Rectal smooth muscle tissue (tissue), 1 donor: ENCODE data around the gene RETSAT.

Experiments used
- H3K27ac ChIP-seq: one replicate; pipeline ENCODE4 v1.7.0; 2013; ENCODE audit warnings: low read depth, low read length, inconsistent platforms
- H3K27me3 ChIP-seq: one replicate; pipeline ENCODE4 v1.7.0; 2013; ENCODE audit warnings: low read length; ENCODE audit not compliant: control insufficient read depth, insufficient read depth
- H3K36me3 ChIP-seq: one replicate; pipeline ENCODE4 v1.7.0; 2013; ENCODE audit warnings: low read length; ENCODE audit not compliant: control insufficient read depth, insufficient read depth
- H3K4me1 ChIP-seq: one replicate; pipeline ENCODE4 v1.7.0; 2013; ENCODE audit warnings: low read length; ENCODE audit not compliant: control insufficient read depth, insufficient read depth
- H3K4me3 ChIP-seq: one replicate; pipeline ENCODE4 v1.7.0; 2013; ENCODE audit warnings: low read length
- H3K9ac ChIP-seq: one replicate; pipeline ENCODE4 v1.7.0; 2013; ENCODE audit warnings: low read length

The RETSAT gene

DNA sequence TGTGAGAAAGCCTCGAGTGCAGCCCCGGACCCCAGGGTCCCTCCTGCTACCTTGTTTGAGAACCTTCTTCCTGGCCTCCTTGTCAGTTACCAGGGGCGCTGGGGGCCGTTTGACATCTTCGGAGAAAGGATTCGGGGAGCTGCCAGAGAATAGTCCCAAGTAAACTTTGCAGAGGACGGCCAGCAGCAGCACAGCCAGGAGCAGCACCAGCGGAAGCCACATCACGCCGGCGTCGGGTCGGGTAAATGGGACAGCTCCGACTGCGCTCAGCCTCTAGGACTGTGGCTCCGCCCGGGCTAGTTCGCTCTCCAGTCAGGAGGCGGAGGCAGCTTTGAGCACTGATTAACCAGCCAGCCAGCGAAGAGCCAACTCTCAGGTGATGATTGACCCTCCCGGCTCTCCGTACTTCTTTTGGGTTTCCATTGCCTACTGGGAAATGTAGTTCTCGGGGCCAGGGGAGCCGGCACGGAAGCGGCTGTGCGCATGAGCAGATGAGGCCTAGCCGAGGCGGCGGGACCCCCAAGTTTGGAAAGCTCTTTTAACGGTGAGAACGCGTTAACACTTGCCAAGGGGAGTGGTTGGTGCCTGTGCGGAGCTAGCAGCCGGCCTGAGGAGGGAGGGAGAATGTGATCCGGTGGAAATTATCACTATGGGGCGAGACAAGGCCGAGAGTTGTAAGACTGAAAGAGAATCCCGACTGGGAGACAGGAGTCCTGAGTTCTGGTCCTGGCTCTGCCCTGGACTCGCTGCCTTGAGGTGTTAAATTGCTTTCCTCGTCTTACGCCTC lies at the start of gene RETSAT, which contains the start of gene ELMOD3:
TSS of gene RETSAT (minus strand) at position 243 of the 787 bp plus-strand sequence. CDS start at position 222, 21 bp downstream.
TSS of gene ELMOD3 (plus strand) at position 484 of the 787 bp plus-strand sequence. CDS start 2,430 bp downstream, outside the sequence.
- Histone ChIP-seq H3K27me3 (no peaks in the 10 kb centered on the region), H3K9ac (peak within 1 kb of the TSS; percentile 97), H3K4me3 (peak within 1 kb of the TSS; percentile 97), H3K27ac (peak within 1 kb of the TSS; percentile 89), H3K4me1 (peaks cover 12% of the 10 kb centered on the region), H3K36me3 (peaks cover 8% of the 10 kb centered on the region)

DNA sequence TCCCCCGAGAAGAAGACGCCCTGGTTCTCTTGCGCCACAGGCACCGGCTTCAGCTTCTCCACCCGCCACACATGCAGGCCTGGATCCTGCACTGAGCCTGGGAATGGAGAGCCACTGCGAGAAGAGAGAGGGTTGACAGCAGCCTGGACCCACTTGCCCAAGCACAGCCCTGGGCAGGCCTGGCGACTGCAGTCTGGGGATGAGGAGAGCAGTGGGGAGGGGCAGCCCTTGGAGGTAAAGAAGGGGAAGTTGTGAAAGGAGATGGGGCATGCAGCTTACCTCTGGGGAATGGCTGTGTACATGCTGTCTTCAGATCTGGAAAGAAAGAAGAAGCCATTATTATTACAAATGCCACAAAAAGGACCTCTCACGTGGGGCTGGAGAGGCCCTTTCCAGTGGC lies 47.5 kb upstream of the RETSAT start:
- H3K4me1 ChIP-seq: peaks cover 7% of the 10 kb centered on the region

DNA sequence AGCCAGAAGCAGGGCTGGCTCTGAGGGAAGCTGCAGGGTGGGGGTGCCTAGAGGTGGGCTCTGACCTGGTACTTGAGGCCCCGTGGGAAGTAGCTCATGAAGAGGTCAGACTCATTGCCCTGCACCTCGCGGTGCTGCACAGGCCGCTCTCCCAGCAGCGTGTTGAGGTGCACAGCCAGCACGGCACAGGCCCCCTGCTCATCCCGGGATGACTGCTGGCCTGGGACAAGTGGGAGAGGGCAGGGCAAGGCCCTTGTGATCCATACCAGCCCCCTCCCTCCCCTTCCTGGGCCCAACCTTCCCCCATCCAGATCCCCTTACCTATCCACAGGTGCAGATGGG lies 47.1 kb upstream of the RETSAT start:
- H3K27ac ChIP-seq: no peak overlapping the region

More for the DNA sequence above, 47.5 kb upstream of the RETSAT start:
- Histone ChIP-seq H3K27me3 (no peaks in the 10 kb centered on the region), H3K36me3 (peaks cover 4% of the 10 kb centered on the region), H3K27ac (no peak overlapping the region), H3K4me3 (no peak overlapping the region), H3K9ac (no peak overlapping the region)

DNA sequence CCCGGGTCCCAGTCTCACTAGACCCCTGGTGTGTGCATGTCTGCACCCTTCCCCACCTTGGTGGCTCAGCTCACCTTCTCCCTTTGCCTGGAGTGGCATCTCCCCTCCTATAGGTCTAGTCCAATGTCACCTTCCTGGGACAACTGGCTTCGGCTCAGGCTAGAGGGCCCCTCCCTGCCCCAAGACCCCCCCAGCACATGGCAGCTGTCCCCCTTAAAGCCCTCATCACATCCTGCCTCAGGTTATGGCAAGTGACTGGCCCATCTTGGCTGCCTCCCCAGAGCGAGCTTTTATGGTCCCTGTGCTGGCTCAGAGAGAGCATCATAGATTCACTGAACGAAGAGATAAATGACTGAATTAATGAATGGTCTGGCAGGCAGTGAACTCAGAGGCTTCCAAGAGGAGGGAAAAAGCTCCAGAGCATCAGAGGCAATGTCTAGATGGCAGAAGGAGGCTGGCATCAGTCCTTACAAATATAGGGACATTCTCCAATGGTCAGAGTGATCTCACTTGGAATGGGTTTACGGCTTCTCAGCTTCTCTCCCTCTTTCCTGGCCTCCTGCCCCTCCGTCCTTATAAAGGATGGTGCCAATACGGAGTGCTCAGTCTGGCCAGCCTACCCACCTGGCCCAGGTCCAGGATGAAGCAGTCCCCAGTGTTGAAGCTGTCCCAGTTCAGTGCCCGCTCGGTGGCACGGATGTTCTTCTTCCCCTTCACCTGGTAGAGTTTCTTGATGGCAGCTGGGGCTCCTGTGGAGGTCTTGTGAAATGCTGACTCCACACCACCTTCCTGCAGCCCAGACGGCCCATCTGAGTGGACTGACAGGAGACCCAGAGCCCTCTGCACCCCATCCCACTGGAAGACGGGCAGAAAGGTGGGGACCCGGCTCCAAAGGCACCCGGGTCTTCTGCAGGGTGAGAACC lies 46.5 kb upstream of the RETSAT start:
- H3K27me3 ChIP-seq: no peaks in the 10 kb centered on the region
- peak overlapping the region; percentile 21 for H3K9ac ChIP-seq
- H3K4me3 ChIP-seq: no peak overlapping the region
- peaks cover 4% of the 10 kb centered on the region for H3K36me3 ChIP-seq
- no peak overlapping the region for H3K27ac ChIP-seq
- peaks cover 14% of the 10 kb centered on the region for H3K4me1 ChIP-seq

More for the DNA sequence above, 47.1 kb upstream of the RETSAT start:
- H3K27me3 ChIP-seq: no peaks in the 10 kb centered on the region
- peaks cover 4% of the 10 kb centered on the region for H3K36me3 ChIP-seq
- H3K4me1 ChIP-seq: peaks cover 11% of the 10 kb centered on the region
- no peak overlapping the region for H3K4me3 ChIP-seq
- no peak overlapping the region for H3K9ac ChIP-seq

DNA sequence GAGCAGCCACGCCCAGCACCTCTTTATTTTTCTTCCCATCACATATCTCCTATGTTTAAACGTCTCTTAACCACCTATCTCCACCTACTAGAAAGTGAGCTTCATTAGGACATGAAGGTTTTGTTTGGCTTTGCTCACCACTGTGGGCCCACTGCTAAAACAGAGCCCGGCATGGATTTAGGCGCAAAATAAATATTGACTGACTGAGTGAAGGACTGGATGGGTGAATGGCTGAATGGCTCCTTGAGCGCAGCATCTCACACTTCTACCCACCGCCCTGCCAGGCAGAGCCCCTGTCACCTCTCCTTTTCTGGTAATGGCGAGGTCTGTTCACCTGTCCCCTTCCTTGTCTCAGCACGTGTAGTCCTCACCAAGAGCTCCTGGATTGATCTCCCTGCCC lies 45.7 kb upstream of the RETSAT start:
- Histone ChIP-seq H3K36me3 (peaks cover 4% of the 10 kb centered on the region), H3K4me1 (peaks cover 14% of the 10 kb centered on the region), H3K4me3 (no peak overlapping the region), H3K27me3 (no peaks in the 10 kb centered on the region), H3K27ac (no peak overlapping the region), H3K9ac (no peak overlapping the region)

DNA sequence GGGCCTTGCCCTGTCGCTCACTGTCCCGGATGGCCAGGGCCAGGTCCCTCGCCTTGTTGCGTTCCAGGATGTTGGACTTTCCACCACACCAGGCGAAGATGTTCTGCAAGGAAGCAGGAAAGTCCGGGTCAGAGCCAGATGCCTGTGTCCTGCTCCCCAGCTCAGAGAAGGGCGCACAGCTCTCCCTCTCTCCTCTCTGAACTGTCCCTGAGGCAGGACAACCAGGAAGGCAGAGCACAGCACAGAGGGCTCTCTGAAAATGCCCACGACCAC lies 44.8 kb upstream of the RETSAT start:
- Histone ChIP-seq H3K36me3 (peaks cover 6% of the 10 kb centered on the region), H3K27ac (no peak overlapping the region), H3K4me1 (peaks cover 14% of the 10 kb centered on the region), H3K4me3 (no peak overlapping the region), H3K9ac (no peak overlapping the region), H3K27me3 (no peaks in the 10 kb centered on the region)

DNA sequence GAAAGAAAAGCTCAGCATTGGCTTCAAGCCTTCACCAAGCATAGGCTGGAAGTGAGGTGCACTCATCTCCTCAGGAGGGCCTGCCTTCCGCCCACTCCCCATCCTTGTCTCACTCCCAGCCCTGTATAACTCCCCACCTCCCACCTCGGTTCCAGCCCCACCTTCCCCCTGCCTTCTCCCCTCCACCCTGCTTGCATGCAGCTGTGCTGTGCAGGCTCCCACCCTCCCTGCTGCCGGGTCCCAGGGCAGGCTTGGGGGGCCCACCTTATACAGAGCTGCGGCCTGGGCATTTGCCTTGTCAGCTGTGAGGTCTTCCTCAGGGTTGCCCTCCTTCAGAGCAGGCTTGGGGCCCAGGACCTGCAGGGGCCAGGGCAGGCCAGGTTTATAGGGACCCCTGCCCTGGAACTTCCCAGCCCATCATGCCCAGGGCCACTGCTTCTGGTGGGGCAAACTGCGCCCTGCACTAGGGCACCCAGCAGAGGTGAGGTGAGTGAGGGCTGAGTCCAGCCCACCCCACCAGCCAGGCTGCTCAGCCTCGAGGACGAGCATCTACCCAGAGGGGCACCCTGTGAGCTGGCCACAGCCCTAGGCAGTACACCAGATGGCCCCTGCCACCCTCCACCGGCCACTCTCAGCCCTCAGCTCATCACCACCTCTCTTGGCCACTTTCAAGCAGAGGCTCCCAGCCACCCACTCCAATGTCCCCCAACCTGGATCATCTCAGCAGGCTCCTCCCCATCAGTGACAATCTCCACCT lies 44.3 kb upstream of the RETSAT start:
- H3K9ac ChIP-seq: no peak overlapping the region
- no peak overlapping the region for H3K4me3 ChIP-seq
- H3K27ac ChIP-seq: no peak overlapping the region
- peaks cover 14% of the 10 kb centered on the region for H3K4me1 ChIP-seq
- H3K36me3 ChIP-seq: peaks cover 9% of the 10 kb centered on the region
- H3K27me3 ChIP-seq: no peaks in the 10 kb centered on the region

DNA sequence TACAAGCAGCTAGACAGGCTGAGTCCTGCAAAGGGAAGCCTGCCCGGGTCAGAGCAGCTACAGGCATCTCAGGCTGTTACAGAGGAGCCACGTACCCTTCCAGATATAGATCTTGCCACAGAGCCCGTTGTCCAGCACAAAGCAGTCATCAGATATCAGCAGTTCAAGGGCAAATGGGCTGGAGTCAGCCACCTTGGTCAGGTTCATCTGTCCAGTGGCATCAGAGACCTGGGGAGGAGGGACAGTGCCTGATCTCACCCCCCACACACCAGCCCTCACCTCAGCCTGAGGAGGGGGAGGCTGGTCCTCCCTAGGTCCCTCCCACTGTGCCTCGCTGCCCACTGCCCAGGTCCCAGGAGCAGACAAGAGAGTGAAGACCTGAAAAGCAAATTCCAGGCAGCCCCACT lies 43.6 kb upstream of the RETSAT start:
- Histone ChIP-seq H3K9ac (no peak overlapping the region), H3K4me1 (peaks cover 14% of the 10 kb centered on the region), H3K36me3 (peaks cover 9% of the 10 kb centered on the region)

DNA sequence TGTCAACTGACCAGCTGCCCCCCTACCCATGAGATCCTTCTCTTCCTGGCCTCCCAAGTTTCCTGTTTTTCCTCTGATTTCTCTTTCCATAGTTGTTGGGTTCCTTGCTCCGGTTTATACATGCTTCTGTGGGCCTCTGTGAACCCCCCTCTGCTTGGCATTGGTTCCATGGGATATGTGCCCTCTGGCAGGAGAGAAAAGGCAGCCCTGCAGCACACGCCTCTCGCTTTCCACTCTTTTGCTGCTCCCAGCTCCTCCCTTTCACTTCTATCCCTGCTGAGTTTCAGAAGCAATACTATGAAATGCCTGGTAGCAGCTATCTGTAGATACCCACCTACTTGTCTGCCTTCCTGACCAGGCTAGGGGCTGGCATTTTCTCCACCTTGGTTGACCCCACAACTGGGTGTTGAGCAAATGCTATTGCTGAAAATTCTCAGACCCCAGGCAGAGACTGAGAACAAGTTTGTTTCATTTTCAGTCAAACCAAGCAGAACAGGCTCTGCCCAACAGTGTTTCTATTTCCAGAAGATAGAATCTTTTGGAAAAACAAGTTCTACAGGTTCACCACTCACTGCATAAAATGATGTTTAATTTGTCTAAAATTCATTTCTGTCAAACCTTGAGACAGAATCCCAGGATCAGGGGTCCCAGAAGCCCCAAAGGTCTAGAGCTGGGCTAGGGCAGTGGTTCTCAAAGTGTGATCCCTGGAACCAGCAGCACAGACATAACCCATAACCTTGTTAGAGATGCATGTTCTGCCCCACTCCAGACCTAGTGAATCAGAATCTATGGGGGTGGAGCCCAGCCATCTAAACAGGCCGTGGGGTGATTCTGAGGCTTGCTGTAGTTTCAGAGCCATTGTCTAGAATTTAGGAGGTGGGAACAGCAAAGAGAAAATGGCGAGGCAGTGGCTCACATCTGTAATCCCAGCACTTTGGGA lies 42.5 kb upstream of the RETSAT start:
- no peaks in the 10 kb centered on the region for H3K27me3 ChIP-seq
- no peak overlapping the region for H3K9ac ChIP-seq
- H3K36me3 ChIP-seq: peaks cover 9% of the 10 kb centered on the region
- peaks cover 14% of the 10 kb centered on the region for H3K4me1 ChIP-seq
- H3K27ac ChIP-seq: peak overlapping the region; percentile 70
- peak overlapping the region; percentile 30 for H3K4me3 ChIP-seq

More for the DNA sequence above, 43.6 kb upstream of the RETSAT start:
- Histone ChIP-seq H3K4me3 (no peak overlapping the region), H3K27ac (no peak overlapping the region), H3K27me3 (no peaks in the 10 kb centered on the region)

DNA sequence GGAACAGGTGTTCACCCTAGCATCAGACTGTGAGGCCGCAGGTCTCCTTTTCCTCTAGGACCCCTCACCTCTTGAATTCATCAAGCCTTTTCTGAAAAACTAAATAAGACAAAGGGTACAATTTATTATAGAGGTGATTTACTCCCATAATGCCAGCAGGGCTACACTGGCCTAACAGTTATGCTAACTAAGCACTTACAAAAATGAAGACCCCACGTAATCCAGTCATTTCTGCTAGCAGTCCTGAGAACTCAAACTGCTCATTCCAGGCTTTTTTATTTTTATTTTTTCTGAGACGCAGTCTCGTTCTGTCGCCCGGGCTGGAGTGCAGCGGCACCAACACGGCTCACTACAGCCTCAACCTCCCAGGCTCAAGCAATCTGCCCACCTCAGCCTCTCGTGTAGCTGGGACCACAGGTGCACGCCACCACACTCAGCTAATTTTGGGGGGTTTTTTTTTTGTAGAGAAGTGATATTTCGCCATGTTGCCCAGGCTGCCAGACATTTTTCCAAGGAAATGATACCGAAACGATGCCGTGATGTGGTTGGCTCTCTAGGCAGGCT lies 41.7 kb upstream of the RETSAT start:
- no peaks in the 10 kb centered on the region for H3K27me3 ChIP-seq
- peak overlapping the region; percentile 70 for H3K27ac ChIP-seq
- H3K4me1 ChIP-seq: peaks cover 13% of the 10 kb centered on the region
- no peak overlapping the region for H3K9ac ChIP-seq
- peak overlapping the region; percentile 30 for H3K4me3 ChIP-seq
- peaks cover 10% of the 10 kb centered on the region for H3K36me3 ChIP-seq

DNA sequence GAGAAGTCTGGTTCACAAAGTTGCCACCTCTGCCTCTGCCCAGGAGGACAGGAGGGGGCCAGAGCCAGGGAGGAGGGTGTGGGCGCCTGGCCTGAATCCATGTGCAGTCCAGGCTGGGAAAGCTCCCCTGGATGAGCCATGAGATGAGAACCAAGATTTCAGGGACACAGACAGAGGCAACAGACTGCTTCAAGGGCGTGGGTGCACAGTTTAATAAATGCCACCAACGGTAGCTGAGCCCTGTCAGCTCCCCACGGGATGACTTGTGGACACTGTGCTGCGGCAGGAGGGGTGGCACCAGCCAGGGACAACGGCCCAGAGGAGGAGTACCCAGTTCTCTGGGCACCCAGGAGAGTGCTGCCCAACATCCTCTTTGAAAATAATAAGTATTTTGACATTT lies 40.6 kb upstream of the RETSAT start:
- Histone ChIP-seq H3K36me3 (peaks cover 11% of the 10 kb centered on the region), H3K4me3 (no peak overlapping the region), H3K27ac (no peak overlapping the region), H3K9ac (no peak overlapping the region), H3K27me3 (no peaks in the 10 kb centered on the region), H3K4me1 (peaks cover 10% of the 10 kb centered on the region)
